ENCODE measurements around the gene CUL2.
A peak's percentile ranks its signal among the peaks of the same experiment; 100 is the strongest.
"Not testable (repeated sequence)": the region's sequence is repeated elsewhere in the genome, so short reads cannot be mapped to it uniquely, and the experiment has no call there.

The CUL2 gene

DNA sequence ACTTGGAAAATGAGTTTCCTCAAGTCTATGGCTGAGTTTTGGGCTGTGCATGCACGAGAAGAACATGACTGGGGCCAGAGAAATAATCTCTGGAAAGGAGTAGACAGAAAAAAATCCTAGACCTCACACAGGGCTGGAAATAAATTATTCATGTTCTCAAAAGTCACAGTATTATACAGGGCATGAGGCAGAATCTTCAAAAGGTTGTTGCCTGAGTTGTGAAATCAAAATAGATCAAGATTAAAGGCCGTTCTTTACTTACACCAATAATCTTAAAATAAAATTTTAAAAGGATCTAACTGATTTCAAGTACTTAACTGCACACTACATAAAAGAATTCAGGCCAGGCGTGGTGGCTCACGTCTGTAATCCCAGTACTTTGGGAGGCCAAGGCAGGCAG is 22.4 kb upstream of the CUL2 start:
- DNase-seq = no peak
- Mint-ChIP-seq H3K27me3 (peaks cover 6 to 13% of the 10 kb centered on the region in 2 donors), H3K4me3 (no peak overlapping the region), H3K9me3 (no peaks in the 10 kb centered on the region), H3K36me3 (ENCODE audit: insufficient read depth) (no peaks in the 10 kb centered on the region), H3K4me1 (ENCODE audit: low read depth in 2 of 2) (no peaks in the 10 kb centered on the region), H3K27ac (no peak overlapping the region)
- no peak for ATAC-seq (replicated peaks)

DNA sequence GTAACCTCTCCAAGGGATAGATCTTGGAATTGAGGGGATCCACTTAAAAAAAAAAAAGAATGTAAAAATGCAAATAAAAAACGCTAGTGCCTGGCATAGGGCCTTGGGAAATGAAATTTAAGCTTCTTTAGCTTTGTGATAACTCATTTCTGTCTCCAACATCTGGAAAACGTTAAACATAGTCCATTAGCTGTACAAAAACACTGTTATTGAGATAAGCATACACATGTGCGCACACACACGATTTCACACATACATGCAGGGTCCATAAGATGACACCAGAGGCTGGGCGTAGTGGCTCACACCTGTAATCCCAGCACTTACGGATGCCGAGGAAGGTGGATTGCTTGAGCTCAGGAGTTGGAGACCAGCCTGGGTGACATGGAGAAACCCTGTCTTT is 13.7 kb upstream of the CUL2 start:
- H3K27me3 Mint-ChIP-seq = peaks cover 0 to 8% of the 10 kb centered on the region in 2 donors
- no peak for ATAC-seq (replicated peaks)
- H3K9me3 Mint-ChIP-seq = no peaks in the 10 kb centered on the region
- no peaks in the 10 kb centered on the region for H3K4me1 Mint-ChIP-seq (ENCODE audit: low read depth in 2 of 2)
- H3K36me3 Mint-ChIP-seq (ENCODE audit: insufficient read depth) = no peaks in the 10 kb centered on the region
- no peak for DNase-seq
- H3K27ac Mint-ChIP-seq = no peak overlapping the region
- H3K4me3 Mint-ChIP-seq = no peak overlapping the region

DNA sequence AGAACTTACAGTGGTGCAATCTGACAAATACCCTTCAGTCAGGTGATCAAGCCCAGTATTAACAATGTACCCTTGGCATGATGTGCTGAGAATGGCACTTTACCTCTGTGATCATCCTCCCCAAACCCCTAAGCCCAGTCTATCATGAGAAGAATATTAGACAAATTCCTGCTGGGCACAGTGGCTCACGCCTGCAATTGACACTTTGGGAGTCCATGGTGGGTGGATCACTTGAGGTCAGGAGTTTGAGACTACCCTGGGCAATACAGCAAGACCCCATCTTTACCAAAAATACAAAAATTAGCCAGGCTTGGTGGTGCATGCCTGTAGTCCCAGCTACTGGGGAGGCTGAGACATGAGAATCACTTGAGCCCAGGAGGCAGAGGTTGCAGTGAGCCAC is 7.4 kb upstream of the CUL2 start:
- Mint-ChIP-seq H3K9me3 (no peaks in the 10 kb centered on the region), H3K4me1 (ENCODE audit: low read depth in 2 of 2) (no peaks in the 10 kb centered on the region), H3K4me3 (no peak overlapping the region), H3K27ac (no peak overlapping the region), H3K27me3 (peaks cover 18 to 28% of the 10 kb centered on the region in 2 donors), H3K36me3 (ENCODE audit: insufficient read depth) (no peaks in the 10 kb centered on the region)
- DNase-seq = no peak
- no peak for ATAC-seq (replicated peaks)

DNA sequence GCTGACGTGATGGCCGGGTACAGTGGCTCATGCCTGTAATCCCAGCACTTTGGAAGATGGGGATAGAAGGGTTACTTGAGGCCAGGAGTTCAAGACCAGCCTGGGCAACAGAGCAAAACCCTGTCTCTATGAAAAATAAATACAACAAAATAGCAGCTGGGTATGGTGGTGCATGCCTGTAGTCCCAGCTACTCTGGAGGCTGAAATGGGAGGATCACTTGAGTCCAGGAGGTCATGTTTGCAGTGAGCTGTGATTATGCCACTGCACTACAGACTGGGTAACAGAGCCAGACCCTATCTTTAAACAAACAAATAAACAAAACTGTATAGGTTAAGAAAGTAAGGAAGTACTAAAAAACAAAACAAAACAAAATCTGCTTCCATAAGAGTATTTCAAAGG is 6.2 kb upstream of the CUL2 start:
- Mint-ChIP-seq H3K27ac (no peak overlapping the region), H3K4me3 (no peak overlapping the region), H3K27me3 (peaks cover 18 to 28% of the 10 kb centered on the region in 2 donors), H3K9me3 (no peaks in the 10 kb centered on the region), H3K4me1 (ENCODE audit: low read depth in 2 of 2) (peaks cover under 1 to 1% of the 10 kb centered on the region in 2 donors), H3K36me3 (ENCODE audit: insufficient read depth) (peaks cover 2% of the 10 kb centered on the region)
- DNase-seq (no peak), ATAC-seq (replicated peaks) (no peak)

DNA sequence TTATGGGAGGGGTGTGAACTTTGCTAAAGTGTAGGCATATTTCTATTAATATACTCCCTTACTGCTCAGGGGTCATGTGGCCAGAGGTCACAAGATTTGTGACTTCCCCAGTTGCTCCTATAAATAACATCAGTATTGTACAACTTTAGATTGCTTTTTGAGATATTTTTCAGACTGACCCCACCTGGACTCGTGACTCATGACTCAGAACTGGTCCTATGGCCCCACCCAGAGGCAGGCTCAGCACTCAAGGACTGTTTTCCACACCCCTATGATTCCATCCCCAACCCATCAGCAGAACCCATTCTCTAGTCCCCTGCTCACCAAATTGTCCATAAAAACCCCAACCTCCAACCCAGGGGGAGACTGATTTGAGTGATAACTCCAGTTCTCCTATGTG is 2.7 kb upstream of the CUL2 start:
- Mint-ChIP-seq H3K27ac (no peak overlapping the region), H3K4me3 (no peak overlapping the region), H3K4me1 (ENCODE audit: low read depth in 2 of 2) (peaks cover 21 to 23% of the 10 kb centered on the region in 2 donors), H3K9me3 (no peaks in the 10 kb centered on the region), H3K27me3 (peaks cover 12 to 19% of the 10 kb centered on the region in 2 donors), H3K36me3 (ENCODE audit: insufficient read depth) (peaks cover 14% of the 10 kb centered on the region)
- ATAC-seq (replicated peaks) (no peak), DNase-seq (no peak)

DNA sequence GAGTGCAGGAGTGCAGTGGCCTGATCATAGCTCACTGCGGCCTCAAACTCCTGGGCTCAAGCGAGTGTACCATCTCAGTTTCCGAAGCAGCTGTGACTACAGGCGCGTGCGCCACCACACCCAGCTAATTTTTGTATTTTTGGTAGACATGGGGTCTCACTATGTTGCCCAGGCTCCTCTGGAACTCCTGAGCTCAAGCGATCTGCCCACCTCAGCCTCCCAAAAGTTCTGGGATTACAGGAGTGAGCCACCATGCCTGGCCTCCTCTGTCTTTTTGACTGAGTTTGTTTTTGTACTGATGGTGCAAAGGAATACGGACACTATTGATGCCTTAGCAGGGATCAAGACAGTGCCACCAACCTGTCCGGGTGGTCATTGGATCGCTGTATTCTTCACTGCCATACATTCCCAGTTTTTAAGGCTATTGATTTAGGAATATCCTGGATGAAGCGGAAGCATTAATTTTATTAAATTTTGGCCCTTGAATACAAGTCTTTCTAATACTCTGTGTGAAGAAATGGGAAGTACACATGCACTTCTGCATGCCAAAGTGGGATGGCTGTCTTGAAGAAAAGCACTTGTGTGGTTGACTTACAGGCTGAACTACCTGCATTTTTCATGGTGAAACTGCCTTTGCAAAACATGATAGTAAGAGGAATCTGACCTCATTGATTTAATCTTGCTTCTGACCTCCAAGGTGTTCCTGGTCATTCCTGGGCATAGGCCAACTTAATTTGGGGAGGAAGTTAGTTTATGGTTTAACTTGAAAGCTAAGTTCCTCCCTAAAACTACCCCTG is 2.1 kb upstream of the CUL2 start:
- Mint-ChIP-seq H3K36me3 (ENCODE audit: insufficient read depth) (peaks cover 14% of the 10 kb centered on the region), H3K9me3 (no peaks in the 10 kb centered on the region), H3K4me1 (ENCODE audit: low read depth in 2 of 2) (peaks cover 28 to 29% of the 10 kb centered on the region in 2 donors), H3K27me3 (peaks cover 12 to 16% of the 10 kb centered on the region in 2 donors), H3K27ac (no peak overlapping the region), H3K4me3 (no peak overlapping the region)
- ATAC-seq (replicated peaks) = no peak
- no peak for DNase-seq

DNA sequence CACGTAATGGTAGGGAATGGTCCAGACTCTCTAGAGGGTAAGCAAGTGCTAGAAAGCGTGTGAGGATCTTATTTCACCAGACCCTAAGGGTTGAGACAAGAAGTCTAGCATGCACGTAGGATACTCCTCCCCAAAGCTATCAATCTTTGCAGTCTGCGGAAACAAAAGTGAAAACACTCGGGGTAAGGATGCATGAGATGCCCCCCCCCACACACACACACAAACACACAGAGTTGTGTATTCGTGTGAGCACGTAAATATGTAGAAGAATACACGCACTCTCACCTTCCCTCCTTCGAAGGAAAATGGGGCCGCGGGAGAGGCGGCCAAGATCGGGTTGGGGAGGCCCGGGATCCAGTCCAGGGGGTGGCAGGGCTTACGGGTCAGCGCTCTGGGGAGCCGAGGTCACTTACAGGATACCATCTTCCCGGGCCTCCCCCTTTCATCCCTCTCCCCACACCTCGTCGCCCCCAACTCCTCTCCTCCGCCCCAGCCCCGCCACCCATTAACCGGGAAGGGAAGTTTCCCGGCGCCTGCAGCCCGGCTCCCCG is 455 bp downstream of the CUL2 start:
- DNase-seq = peak in 2 of 3 experiments; percentile 6 to 13
- Mint-ChIP-seq H3K4me3 (peak overlapping the region; percentile 92 to 93), H3K27me3 (no peaks in the 10 kb centered on the region), H3K36me3 (ENCODE audit: insufficient read depth) (peaks cover 20% of the 10 kb centered on the region), H3K9me3 (no peaks in the 10 kb centered on the region), H3K27ac (peak overlapping the region; percentile 96 to 97), H3K4me1 (ENCODE audit: low read depth in 2 of 2) (peaks cover 37 to 42% of the 10 kb centered on the region in 2 donors)
- peak; percentile 26 for ATAC-seq (replicated peaks)

DNA sequence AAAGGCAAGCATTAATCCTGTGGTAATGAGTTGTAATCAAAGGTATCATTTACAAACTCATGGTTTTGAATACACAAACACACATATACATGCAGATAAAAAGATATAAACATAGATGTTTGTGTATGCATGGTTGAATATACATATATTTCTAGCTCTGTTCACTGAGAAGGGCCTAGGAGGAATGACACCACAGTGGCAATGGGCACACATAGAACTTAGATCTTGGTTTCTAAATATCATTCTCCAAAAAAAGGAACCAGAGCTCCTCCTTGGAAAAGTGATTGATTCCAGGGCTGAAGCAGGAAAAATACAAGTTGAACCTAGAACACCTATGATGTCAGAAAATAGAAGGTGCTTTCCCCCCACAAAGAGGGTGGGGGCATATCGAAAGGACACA is 6.9 kb downstream of the CUL2 start:
- Mint-ChIP-seq H3K4me3 (no peak overlapping the region), H3K27me3 (no peaks in the 10 kb centered on the region), H3K27ac (peak overlapping the region in 1 of 2 donors; percentile 5), H3K9me3 (no peaks in the 10 kb centered on the region), H3K4me1 (ENCODE audit: low read depth in 2 of 2) (peaks cover 44 to 60% of the 10 kb centered on the region in 2 donors), H3K36me3 (ENCODE audit: insufficient read depth) (peaks cover 16% of the 10 kb centered on the region)
- no peak for DNase-seq
- no peak for ATAC-seq (replicated peaks)

DNA sequence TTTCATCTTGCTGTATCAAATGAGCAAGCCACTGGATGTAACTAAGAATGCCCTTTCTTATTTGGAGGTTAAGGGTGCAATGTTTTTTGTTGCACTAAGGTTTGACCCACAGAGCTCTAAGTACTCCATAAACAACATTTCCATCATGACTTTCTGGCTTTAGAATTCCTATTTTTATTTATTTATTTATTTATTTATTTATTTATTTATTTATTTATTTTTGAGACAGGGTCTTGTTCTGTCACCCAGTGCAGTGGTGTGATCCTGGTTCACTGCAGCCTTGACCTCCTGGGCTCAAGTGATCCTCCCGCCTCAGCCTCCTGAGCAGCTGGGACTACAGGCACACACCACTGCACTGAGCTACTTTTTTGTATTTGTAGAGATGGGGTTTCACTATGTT is 9.9 kb downstream of the CUL2 start:
- not testable (repeated sequence) for H3K27me3 Mint-ChIP-seq; H3K27ac Mint-ChIP-seq; DNase-seq; ATAC-seq (replicated peaks); H3K36me3 Mint-ChIP-seq (ENCODE audit: insufficient read depth); H3K4me3 Mint-ChIP-seq; H3K9me3 Mint-ChIP-seq
- H3K4me1 Mint-ChIP-seq (ENCODE audit: low read depth in 2 of 2) = peaks cover 26 to 47% of the 10 kb centered on the region in 2 donors

DNA sequence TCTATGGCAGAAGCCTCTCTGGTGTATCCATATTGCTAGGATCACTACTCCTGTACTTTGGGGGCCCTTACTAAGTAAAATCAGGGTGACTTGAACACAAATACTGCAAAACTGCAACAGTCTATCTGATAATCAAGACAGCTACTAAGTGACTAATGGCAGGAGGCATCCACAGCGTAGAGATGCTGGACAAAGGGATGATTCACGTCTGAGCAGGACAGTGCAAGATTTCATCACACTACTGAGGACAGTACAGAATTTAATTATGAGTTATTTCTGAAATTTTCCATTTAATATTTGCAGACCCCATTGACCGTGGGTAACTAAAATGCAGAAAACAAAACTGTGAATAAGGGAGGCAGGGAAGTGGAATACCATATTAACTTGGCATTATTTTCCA is 10.4 kb downstream of the CUL2 start:
- DNase-seq (no peak), ATAC-seq (replicated peaks) (no peak)
- Mint-ChIP-seq H3K4me1 (ENCODE audit: low read depth in 2 of 2) (peaks cover 29 to 52% of the 10 kb centered on the region in 2 donors), H3K9me3 (no peaks in the 10 kb centered on the region), H3K36me3 (ENCODE audit: insufficient read depth) (peaks cover 9% of the 10 kb centered on the region), H3K27me3 (no peaks in the 10 kb centered on the region), H3K4me3 (no peak overlapping the region), H3K27ac (no peak overlapping the region)

DNA sequence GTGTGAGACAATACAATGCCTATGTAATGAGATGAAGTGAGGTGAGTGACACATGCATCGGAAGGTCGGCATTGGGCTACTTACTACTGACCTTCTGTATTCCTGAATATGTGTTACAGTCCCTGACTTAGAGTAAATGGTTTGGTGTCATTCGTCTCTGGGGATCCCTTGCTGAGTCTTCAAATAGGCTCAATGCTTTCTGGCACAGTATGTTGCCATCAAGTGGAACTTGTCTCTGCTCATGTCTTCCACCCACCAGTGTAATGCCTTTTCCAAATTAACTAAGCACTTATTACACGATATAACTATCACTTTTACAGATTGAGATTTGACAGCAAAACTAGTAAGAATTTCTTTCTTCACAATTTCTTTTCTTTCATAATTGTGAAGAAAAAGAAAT is 10.9 kb downstream of the CUL2 start:
- Mint-ChIP-seq H3K4me3 (no peak overlapping the region), H3K4me1 (ENCODE audit: low read depth in 2 of 2) (peaks cover 31 to 54% of the 10 kb centered on the region in 2 donors), H3K9me3 (no peaks in the 10 kb centered on the region), H3K36me3 (ENCODE audit: insufficient read depth) (peaks cover 9% of the 10 kb centered on the region), H3K27me3 (no peaks in the 10 kb centered on the region), H3K27ac (no peak overlapping the region)
- no peak for ATAC-seq (replicated peaks)
- DNase-seq = no peak

DNA sequence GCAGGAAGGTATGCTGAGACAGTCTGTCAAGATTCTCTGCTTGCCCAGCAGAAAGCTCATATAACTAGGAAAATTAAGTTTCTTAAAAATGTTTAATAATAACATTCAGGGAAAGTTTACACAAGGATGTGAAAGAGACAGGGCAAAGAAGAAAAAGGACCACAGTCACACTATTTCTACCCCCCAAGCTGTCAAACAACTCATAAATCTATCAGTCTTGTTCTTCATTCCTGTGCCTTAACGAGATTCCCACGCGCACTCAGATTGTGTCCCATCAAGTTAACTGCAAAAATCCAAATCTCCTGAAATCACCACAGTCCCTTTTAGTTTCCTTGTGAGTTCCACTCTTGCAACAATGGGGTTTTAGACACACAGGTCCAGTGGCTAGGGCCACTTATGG is 14.9 kb downstream of the CUL2 start:
- H3K27me3 Mint-ChIP-seq = no peaks in the 10 kb centered on the region
- peaks cover 12% of the 10 kb centered on the region for H3K36me3 Mint-ChIP-seq (ENCODE audit: insufficient read depth)
- H3K9me3 Mint-ChIP-seq = no peaks in the 10 kb centered on the region
- DNase-seq (no peak), ATAC-seq (replicated peaks) (no peak)
- no peak overlapping the region for H3K4me3 Mint-ChIP-seq
- peaks cover 24 to 42% of the 10 kb centered on the region in 2 donors for H3K4me1 Mint-ChIP-seq (ENCODE audit: low read depth in 2 of 2)
- no peak overlapping the region for H3K27ac Mint-ChIP-seq

DNA sequence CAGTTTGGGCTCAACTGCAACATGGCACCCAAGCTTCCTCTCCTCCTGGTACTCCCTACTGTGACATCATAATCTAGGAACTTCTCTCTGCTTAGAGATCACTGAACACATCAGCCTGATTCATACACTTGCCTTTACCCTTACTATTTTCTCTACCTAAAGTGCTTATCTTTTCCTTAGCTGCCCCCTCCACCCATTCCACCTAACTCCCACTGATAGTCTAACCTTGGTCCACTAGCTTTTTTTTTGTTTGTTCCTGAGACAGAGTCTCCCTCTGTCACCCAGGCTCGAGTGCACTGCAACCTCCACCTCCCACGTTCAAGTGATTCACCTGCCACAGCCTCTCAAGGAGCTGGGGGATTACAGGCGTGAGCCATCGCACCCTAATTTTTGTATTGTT is 15.9 kb downstream of the CUL2 start:
- no peak overlapping the region for H3K27ac Mint-ChIP-seq
- ATAC-seq (replicated peaks) = no peak
- no peaks in the 10 kb centered on the region for H3K9me3 Mint-ChIP-seq
- no peak overlapping the region for H3K4me3 Mint-ChIP-seq
- DNase-seq = no peak
- H3K36me3 Mint-ChIP-seq (ENCODE audit: insufficient read depth) = peaks cover 20% of the 10 kb centered on the region
- H3K27me3 Mint-ChIP-seq = no peaks in the 10 kb centered on the region
- H3K4me1 Mint-ChIP-seq (ENCODE audit: low read depth in 2 of 2) = peaks cover 17 to 42% of the 10 kb centered on the region in 2 donors

DNA sequence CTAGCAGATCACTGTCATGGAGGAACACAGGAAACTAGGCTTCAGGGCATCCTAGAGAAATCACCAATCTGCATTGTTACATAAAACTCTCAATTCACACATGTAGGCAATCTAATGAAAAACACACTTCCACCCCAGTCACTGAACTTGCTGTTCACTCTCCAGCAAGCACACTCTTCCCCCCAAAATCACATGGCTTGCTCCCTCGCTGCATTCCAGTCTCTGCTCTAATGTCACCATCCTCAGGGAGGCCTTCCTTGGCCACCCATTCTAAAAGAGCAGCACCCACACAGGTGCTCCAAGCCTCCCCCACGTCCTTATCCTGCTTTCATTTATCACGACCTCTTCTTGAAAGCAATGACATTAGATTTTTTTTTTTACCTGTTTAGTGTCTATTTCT is 19.6 kb downstream of the CUL2 start:
- no peak overlapping the region for H3K4me3 Mint-ChIP-seq
- H3K27me3 Mint-ChIP-seq = no peaks in the 10 kb centered on the region
- DNase-seq (no peak), ATAC-seq (replicated peaks) (no peak)
- H3K27ac Mint-ChIP-seq = peak overlapping the region in 1 of 2 donors; percentile 27
- H3K9me3 Mint-ChIP-seq = no peaks in the 10 kb centered on the region
- peaks cover 19 to 33% of the 10 kb centered on the region in 2 donors for H3K4me1 Mint-ChIP-seq (ENCODE audit: low read depth in 2 of 2)
- H3K36me3 Mint-ChIP-seq (ENCODE audit: insufficient read depth) = peaks cover 49% of the 10 kb centered on the region

Data from effector memory CD8-positive, alpha-beta T cell (primary cell).